Sigmoid colon (tissue), 7 donors: ENCODE measurements around the gene ADARB1. TPM values are rescaled to one million over a fixed set of nuclear protein-coding genes. Genes with fewer than 3 reads are reported as not detected.

Source experiments
- DNase-seq: peaks from one replicate; pipeline ENCODE4 v3.0.0-alpha.2; 2019
- H3K27ac ChIP-seq, 4 donors: fragments of 200-600 bp; sonication (generic); one replicate each; pipeline ENCODE4 v1.5.1; 2016 to 2019; ENCODE audit warnings: mild to moderate bottlenecking in 1 of 4
- H3K27me3 ChIP-seq, 3 donors: fragments of 200-600 bp; sonication (generic); one replicate each; pipeline ENCODE4 v1.5.1; 2019; ENCODE audit warnings: mild to moderate bottlenecking in 1 of 3
- H3K36me3 ChIP-seq, 4 donors: fragments of 200-600 bp; sonication (generic); one replicate each; pipeline ENCODE4 v1.5.1; 2016 to 2019
- H3K4me1 ChIP-seq, 4 donors: fragments of 200-600 bp; sonication (generic); one replicate each; pipeline ENCODE4 v1.5.1; 2017 to 2019
- H3K4me3 ChIP-seq, 4 donors: fragments of 200-600 bp; sonication (generic); one replicate each; pipeline ENCODE4 v1.5.1; 2017 to 2019; ENCODE audit warnings: mild to moderate bottlenecking in 2 of 4, moderate library complexity in 1 of 4
- H3K9me3 ChIP-seq, 4 donors: fragments of 200-600 bp in 3 of 4; sonication (generic) in 3 of 4; one replicate each; pipeline versions ENCODE4 v1.5.1 to v1.6.1; 2013 to 2019
- CTCF ChIP-seq, 4 experiments: fragments of 450-650 bp in 3 of 4; fragments of 200-600 bp in 1 of 4; IDR thresholded peaks; one replicate each; pipeline ENCODE4 v1.5.1; 2016 to 2019; ENCODE audit warnings: antibody characterized with exemption in 4 of 4, mild to moderate bottlenecking in 3 of 4, moderate library complexity in 2 of 4
- EP300 ChIP-seq, 4 donors: sonication (generic); formaldehyde crosslinking; IDR thresholded peaks; one replicate each; pipeline ENCODE4 v1.6.1; 2017; ENCODE audit warnings: antibody characterized with exemption in 4 of 4
- POLR2A ChIP-seq, 2 donors: fragments of 450-650 bp; IDR thresholded peaks; one replicate each; pipeline ENCODE4 v1.6.1; 2016; ENCODE audit warnings: antibody characterized with exemption in 2 of 2, mild to moderate bottlenecking in 2 of 2, moderate library complexity in 2 of 2
- POLR2AphosphoS5 ChIP-seq, 4 donors: sonication (generic); formaldehyde crosslinking; IDR thresholded peaks; one replicate each; pipeline ENCODE4 v1.6.1; 2017; ENCODE audit warnings: antibody characterized with exemption in 4 of 4
- WGBS, 2 donors: extraction: QIAGEN DNeasy Blood & Tissue Kit; methylation state at CpG; one replicate each; pipeline ENCODE4 v1.1.7; 2013; 5-methylcytosine and 5-hydroxymethylcytosine counted together
- intact Hi-C: fragments of 100-400 bp; cut with DNase I; formaldehyde crosslinking; loops from one replicate; pipeline ENCODE4 v1.15.1; 2023
- polyA plus RNA-seq, 3 donors: library from polyadenylated mRNA; stranded (reverse); fragments of 200-250 nt; gene quantifications; one replicate each; pipeline ENCODE4 v1.2.3, GENCODE V29; 2013
- total RNA-seq, 4 donors: library from RNA; depleted of rRNA; stranded (reverse); fragments of >200 nt; gene quantifications; one replicate each; pipeline ENCODE4 v1.1.0, GENCODE V29; 2016
- donor health status: healthy with polysubstance abuse.
- donor health status: Bipolar disorder and iron deficiency.
- donor health status: healthy.

ADARB1 gene
- total and polyA plus RNA-seq, 7 donors: 0.92 to 102 (median 41.3) TPM

- Histone ChIP-seq H3K4me1 (peaks cover 0 to 33% (median 28%) of the 10 kb centered on the region in 4 donors), H3K36me3 (no peaks in the 10 kb centered on the region), H3K27ac (peak overlapping the region in 1 of 4 donors; percentile 85), H3K27me3 (no peaks in the 10 kb centered on the region), H3K4me3 (no peak overlapping the region), H3K9me3 (peaks cover 0 to 11% (median 3%) of the 10 kb centered on the region in 4 donors)
- peak; percentile 33 for DNase-seq
- TF ChIP-seq EP300 (IDR thresholded peaks at IDR 0.05): no peak
- TF ChIP-seq POLR2AphosphoS5 (IDR thresholded peaks at IDR 0.05): no peak
- TF ChIP-seq CTCF (IDR thresholded peaks at IDR 0.05): no peak
- TF ChIP-seq POLR2A (IDR thresholded peaks at IDR 0.05): no peak
- intact Hi-C loops: no loop called here
- WGBS, 2 donors: 76 to 85% methylated on average over 8 of the region's 8 CpGs
Observed at GRCh38 chr21:45035477-45035848, 38.9 kb upstream of the ADARB1 start.

DNA sequence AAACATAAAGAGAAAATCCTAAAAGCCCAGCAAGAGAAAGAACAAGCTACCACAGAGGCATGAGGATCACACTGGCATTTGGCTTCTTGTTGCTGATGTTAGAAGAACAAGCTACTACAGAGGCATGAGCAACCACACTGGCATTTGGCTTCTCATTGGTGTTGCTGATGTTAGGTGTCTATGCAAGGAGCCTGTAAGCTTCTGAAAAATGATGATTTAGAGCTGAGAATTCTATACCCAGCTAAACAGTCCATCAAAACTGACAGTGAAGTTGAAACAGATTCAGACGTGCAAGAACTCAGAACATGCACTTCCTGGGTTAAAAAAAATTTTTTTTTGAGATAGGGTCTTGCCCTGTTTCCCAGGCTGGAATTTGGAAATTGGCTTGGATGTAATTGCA is 37.8 kb upstream of the ADARB1 start:
- peaks cover 0 to 41% (median 33%) of the 10 kb centered on the region in 4 donors for H3K4me1 ChIP-seq

DNA sequence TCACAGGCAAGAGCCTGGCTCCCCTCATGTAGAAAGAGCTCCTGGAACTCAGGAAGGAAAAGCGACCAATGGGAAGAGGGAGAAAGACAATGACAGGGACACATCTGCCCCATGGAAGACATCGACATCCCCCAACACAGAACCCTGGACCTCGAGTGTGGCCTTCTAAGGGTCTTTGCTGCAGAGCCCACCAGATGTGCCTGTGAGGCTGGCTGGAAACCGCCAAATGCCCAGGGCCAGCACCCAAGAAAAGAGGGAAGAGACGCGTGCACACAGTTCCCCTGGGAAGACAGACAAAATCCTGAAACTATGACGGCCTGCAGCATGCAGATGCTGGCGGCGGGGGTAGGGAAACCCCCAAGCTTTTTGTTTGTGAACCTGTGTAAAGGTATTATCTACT is 36.4 kb upstream of the ADARB1 start:
- no peak overlapping the region for H3K27ac ChIP-seq
- peaks cover 0 to 11% (median 3%) of the 10 kb centered on the region in 4 donors for H3K9me3 ChIP-seq
- intact Hi-C loops: no loop called here
- WGBS, 2 donors: 82 to 86% methylated on average over 9 of the region's 9 CpGs
- TF ChIP-seq POLR2AphosphoS5 (IDR thresholded peaks at IDR 0.05): no peak
- no peak for TF ChIP-seq POLR2A (IDR thresholded peaks at IDR 0.05)
- TF ChIP-seq EP300 (IDR thresholded peaks at IDR 0.05): no peak
- no peak for TF ChIP-seq CTCF (IDR thresholded peaks at IDR 0.05)
- H3K4me1 ChIP-seq: peaks cover 0 to 34% (median 30%) of the 10 kb centered on the region in 4 donors
- H3K36me3 ChIP-seq: no peaks in the 10 kb centered on the region
- DNase-seq: peak; percentile 35
- H3K27me3 ChIP-seq: no peaks in the 10 kb centered on the region
- no peak overlapping the region for H3K4me3 ChIP-seq

More for the DNA sequence above, 37.8 kb upstream of the ADARB1 start:
- Histone ChIP-seq H3K27me3 (no peaks in the 10 kb centered on the region), H3K36me3 (no peaks in the 10 kb centered on the region), H3K9me3 (peaks cover 0 to 11% (median 3%) of the 10 kb centered on the region in 4 donors), H3K27ac (no peak overlapping the region), H3K4me3 (no peak overlapping the region)
- intact Hi-C loops: no loop called here
- TF ChIP-seq POLR2AphosphoS5 (IDR thresholded peaks at IDR 0.05): no peak
- no peak for TF ChIP-seq EP300 (IDR thresholded peaks at IDR 0.05)
- TF ChIP-seq CTCF (IDR thresholded peaks at IDR 0.05): no peak
- no peak for TF ChIP-seq POLR2A (IDR thresholded peaks at IDR 0.05)
- WGBS, 2 donors: 46 to 67% methylated on average over 1 of the region's 1 CpG
- no peak for DNase-seq

GRCh38 chr21:45039317-45040156 is 34.8 kb upstream of the ADARB1 start:
- H3K4me1 ChIP-seq: peaks cover 0 to 19% (median 15%) of the 10 kb centered on the region in 4 donors
- H3K27me3 ChIP-seq: no peaks in the 10 kb centered on the region
- H3K27ac ChIP-seq: peak overlapping the region in 1 of 4 donors; percentile 74
- H3K4me3 ChIP-seq: no peak overlapping the region
- peaks cover 0 to 11% (median 3%) of the 10 kb centered on the region in 4 donors for H3K9me3 ChIP-seq
- no peak for DNase-seq
- intact Hi-C loops: no loop called here
- TF ChIP-seq POLR2AphosphoS5 (IDR thresholded peaks at IDR 0.05) (no peak), POLR2A (IDR thresholded peaks at IDR 0.05) (no peak), EP300 (IDR thresholded peaks at IDR 0.05) (no peak), CTCF (IDR thresholded peaks at IDR 0.05) (no peak)
- no peaks in the 10 kb centered on the region for H3K36me3 ChIP-seq
- WGBS, 2 donors: 64 to 90% methylated on average over 3 of the region's 3 CpGs
